DMS79 (cell line): ENCODE data around the gene CHP1.
"Not testable (repeated sequence)": the region's sequence is repeated elsewhere in the genome, so short reads cannot be mapped to it uniquely, and the experiment has no call there.

Experiments used
- DNase-seq: peaks from one replicate; lab custom pipeline; 2025; lab: John Stamatoyannopoulos, UW

Gene CHP1

DNA sequence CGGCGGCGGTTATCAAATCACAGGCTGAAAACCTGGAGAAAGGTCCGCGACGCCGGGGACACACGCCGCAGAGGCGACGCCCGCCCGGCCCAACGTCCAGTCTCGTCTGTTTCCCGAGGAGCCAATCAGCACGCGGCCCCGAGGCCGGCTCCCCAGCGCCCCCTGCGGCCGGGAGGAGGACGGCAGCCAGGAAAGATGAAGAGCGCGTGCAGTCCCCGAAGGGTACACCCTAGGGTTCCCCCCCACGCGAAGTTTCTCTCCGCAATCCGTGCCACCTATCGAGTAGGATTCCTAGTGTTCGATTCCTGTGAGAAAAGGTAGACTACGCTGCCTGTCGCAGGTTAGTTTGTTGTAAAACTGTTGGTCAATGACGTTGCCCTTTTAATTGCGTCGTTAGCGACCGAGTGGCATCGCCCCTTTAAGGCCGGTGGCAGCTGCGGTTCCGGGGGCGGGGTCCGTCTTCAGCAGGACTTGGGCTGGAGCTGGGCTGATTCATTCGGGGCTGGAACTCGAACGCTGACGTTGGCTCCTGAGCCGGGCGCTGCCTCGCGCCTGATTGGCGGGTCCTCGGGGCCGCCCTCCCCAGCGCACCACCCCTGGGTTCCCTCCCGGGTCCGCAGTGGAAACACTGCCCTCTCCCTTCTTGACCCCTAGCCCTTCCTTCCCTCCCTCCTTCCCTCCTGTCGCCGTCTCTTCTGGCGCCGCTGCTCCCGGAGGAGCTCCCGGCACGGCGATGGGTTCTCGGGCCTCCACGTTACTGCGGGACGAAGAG, at the start of gene CHP1, which contains the start of gene EXD1:
Gene CHP1, plus strand, starts transcription at position 619 of the 772 bp plus-strand sequence. Its CDS starts 115 bp downstream, at position 734.
Gene EXD1, minus strand, starts transcription at position 108 of the 772 bp plus-strand sequence. CDS start 4,182 bp downstream, outside the sequence.
- peak; percentile 75 for DNase-seq

DNA sequence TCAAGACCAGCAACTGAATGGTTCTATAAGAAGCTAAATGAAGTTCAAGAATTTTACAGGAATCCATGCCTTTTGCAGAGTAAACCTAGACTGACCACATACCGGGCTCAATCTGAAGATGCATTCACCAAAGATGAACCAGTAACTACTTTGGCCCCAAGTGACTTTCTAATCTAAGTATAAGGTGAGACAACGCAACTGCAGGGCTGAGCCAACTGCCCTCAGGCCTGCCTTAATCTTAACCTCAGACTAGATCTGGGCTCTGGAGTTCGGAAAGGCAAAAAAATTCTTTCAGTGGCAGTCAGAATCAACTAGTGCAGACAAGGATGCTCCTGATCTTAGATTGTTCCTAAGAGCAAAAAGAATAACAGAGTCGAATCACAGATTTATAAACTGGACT, 48.8 kb upstream of the CHP1 start:
- DNase-seq: no peak

DNA sequence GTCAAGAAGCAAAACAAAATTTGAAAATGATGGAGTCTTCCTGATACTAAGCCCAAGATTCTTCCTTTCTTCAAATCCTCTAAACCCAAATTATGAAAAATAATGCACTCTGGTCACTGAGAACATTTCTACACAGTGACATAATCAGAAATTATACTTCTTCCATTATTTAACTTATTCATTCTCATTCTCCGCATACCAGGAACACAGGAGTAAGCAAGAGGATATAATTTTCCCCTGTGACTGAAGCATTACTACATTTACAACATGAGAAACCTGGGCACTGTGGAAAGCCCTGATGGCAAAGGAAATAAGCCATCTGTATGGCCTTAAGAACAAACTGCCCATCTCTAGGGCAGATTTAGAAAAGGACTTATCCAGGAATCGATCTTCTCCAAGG, 47.5 kb upstream of the CHP1 start:
- DNase-seq: no peak

DNA sequence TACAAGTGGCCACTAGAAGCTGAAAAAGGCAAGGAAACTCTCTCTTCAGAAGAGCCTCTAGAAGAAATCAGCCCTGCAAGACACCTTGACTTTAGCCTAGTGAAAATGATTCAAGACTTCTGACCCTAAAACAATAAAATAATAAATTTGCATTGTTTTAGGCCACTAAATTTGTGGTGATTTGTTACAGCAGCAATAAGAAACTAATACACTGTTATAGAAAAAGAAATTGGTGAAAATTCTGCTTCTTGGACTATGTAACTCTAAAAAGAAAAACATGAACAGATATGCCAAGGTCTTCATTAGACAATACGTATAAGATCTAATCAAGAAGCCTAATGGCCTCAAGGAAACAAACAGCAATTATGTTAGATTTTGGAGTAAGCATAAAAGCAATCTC, 36.6 kb upstream of the CHP1 start:
- no peak for DNase-seq

DNA sequence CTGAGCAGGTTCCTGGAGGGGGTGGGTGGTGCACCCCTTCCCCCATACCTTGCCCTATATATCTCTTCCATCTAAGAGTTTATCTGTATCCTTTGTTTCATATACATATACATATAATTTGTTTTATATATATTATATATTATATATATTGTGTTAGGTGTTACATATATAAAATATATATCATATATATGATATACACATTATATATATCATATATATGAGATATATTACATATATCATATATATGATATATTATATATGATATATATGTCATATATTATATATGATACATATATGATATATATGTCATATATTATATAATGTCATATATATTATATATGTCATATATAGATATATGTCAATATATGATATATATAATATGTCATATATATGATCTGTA, 31.6 kb upstream of the CHP1 start:
- no peak for DNase-seq

DNA sequence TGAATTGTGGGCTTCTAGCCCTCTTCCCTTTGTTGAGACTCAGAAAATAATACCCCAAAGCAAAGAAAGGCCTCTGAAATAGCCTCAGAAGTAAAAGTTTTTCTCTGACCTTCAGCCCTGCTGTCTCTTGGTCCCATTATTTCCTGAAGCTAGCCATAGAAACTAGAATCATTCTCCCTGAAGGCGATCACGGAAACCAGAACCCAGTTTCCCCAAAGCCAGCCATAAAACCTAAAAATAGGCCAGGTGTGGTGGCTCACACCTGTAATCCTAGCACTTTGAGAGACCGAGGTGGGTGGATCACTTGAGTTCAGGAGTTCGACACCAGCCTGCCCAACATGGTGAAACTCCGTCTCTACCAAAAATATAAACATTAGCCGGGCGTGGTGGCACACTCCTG, 27.7 kb upstream of the CHP1 start:
- DNase-seq: no peak

DNA sequence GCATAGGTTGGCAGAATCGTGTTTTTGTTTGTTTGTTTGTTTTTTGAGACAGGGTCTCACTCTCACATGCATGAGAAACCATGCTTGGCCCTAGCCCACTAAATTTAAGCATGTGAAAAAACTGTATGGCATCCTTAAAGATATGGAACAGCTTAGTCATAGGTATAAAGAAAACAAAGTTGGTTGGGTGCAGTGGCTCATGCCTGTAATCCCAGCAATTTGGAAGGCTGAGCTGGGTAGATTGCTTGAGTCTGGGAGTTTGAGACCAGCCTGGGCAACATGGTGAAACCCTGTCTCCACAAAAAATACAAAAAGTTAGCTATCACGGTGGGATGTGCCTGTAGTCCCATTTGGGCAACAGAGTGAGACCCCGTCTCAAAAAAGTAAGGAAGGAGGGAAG, 25.8 kb upstream of the CHP1 start:
- DNase-seq: no peak

DNA sequence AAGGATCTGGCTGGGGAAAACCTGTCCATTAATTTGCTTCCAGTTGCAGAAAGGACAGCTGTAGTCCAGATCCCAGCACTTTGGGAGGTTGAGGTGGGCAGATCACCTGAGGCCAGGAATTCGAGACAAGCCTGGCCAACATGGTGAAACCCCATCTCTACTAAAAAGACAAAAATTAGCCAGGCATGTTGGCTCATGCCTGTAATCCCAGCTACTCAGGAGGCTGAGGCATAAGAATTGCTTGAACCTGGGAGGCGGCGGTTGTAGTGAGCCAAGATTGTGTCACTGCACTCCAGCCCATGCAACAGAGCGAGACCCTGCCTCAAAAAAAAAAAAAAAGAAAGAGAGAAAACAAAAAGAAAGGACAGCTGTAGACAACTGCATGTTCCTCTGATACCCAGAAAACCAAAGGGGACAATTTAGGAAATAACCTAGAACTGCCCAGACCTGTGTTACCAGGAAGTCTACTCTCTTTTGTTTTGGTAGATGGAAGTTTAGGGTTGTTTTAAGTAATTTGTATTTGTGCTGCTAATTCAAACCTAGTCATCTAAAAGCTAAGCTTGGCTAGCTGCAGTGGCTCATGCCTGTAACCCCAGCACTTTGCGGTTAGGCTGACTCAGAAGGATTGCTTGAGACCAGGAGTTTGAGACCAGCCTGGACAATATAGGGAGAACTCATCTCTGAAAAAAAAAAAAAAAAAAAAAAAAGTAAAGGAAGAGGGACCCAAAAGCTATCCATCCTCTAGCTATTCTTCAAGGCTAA, 23.2 kb upstream of the CHP1 start:
- DNase-seq: no peak

DNA sequence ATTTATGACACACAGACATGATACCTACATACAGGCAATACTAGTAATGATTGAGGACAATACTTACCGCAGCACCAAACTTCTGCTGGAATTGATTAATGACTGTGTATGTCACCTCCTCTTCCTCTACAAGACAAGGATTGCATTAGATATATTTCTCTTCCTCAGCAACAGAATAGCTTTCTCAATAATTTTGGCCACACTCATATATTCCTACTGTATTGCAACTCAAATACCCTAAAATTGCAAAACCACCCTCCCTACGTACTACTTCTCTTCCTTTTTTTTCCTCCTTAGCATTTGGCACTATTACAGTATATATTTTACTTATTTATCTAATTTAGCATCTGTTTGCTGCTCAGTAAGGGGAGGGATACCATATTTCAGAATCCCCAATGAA, 15.4 kb upstream of the CHP1 start:
- DNase-seq: no peak

DNA sequence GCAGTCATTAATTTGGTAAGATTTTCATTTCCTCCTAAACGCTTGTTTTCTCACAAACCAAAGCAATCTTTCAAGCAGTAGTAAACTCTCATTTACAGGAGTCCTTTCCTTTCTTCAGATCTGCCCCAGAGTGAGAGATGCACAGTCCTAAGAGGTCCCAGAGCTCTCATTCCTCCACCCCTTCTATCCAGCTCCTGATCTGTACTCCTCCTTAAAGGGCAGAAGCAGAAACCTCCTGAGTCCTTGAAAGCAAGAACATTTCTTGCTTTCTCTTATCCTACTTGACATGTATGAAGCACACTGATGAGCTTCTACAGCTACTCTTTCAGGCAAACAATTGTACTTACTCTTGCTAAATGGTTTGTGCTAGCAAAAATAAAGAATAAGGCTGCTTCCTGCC, 12.2 kb upstream of the CHP1 start:
- DNase-seq: no peak

DNA sequence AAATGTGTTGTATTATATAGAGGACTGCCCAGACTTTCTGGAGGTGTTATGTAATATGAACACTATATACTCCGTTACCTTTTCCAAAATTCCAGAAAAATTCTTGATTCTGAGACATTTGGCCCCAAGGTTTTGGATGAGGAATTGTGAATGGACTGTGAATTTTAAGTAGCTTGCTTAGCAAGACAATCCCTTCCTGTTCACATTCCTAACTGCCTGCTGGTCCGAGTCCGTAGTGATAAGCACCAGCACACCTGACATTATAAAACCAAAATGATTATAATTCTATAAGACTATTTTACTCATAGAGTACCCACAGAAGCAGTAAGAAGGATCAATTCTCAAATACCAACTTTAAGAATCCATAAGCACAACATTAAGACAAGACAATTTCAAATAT, 11.7 kb upstream of the CHP1 start:
- DNase-seq: no peak

DNA sequence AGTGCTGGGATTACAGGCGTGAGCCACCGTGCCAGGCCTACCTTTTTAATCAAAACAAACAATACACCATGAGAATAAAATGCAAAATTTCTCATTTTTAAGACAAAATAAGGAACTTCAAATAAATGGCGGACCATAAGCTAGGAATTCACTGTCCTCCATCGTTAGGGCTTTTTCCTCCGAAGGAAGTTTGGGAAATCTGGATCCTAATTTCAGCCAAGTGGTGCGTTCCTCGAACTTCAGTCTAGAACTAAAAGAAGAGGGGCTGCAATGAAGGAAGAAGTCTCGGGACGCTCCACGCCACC, 771 bp upstream of the CHP1 start:
- no peak for DNase-seq

DNA sequence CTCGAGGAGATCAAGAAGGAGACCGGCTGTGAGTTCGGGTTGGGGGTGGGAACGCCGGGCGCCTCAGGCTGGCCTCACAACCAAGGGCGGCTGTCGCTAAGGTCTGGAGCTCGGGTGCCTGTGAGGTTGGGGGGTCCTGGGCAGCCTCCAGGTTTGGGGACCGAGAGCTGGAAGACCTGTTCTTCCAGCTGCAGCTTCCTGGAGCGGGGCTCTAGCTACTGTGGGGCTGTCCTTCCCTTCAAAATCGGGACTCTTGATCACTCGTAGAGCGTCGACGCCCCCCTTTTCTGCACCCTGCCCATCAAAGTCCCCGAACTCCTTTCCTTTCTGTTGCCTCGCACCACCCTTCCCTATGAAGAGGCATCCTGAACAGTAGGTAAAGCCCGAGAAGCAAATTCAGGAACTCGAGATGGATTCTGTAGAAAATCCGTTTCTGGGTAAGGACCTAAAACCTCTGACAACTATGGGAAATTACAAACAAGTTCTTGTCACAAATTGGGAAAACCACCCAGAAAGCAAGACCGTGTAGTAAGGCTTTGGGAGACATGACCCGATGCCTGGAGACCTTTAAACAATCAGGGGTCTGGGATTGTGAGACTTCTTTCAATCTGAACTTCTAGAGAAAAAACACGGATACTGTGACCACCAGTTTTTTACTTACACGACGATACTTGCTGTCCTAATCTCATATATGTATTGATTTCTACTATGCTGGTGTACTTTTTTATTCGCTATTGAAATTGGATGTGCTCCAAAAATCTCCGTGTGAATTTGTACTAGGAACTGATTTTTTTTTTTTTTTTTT, 556 bp downstream of the CHP1 start:
- no peak for DNase-seq

DNA sequence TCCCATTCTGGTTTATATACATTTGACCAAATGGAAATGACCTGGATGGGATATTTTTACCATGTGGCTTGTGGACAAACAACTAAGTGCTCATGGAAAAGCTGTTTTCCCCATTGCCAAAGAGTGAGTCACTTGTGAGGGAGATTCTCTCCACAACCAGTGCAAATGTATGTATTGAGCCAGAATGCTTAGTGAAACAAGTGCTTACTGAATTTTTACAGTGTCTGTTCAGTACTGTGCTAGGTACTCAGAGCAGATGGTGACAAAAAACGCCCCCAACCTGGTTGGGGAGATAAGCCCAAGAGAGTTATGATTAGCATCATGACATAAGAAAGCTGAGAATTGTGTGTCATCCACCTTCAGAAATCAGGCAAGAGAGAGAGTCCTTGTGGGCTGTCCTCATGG, 2.3 kb downstream of the CHP1 start:
- DNase-seq: no peak

DNA sequence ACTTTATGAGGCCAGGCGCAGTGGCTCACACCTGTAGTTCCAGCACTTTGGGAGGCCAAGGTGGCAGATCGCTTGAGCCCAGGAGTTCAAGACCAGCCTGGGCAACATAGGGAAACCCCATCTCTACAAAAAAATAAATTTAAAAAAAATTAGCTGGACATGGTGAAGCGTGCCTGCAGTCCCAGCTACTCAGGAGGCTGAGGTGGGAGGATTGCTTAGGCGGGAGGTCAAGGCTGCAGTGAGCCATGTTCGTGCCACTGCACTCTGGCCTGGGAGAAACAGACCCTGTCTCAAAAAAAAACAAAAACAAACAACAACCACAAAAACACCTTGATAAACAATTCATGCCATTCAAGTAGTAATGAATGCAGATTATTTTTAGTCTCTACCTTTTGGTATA, 4.2 kb downstream of the CHP1 start:
- not testable (repeated sequence) for DNase-seq

DNA sequence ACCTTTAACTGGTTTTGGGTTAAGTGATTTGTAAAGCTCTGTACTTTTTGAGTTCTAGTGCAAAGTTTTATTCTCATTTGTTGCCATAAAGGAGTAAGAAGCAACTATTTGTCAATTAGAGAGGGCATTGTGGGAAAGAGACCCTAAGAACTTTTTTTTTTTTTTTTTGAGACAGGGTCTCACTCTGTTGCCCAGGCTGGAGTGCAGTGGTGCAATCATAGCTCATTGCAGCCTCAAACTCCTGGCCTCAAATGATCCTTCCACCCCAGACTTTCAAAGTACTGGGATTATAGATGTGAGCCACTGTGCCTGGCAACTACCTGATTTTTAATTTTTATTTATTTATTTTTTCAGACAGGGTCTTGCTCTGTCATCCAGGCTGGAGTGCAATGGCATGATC, 4.9 kb downstream of the CHP1 start:
- DNase-seq: no peak

DNA sequence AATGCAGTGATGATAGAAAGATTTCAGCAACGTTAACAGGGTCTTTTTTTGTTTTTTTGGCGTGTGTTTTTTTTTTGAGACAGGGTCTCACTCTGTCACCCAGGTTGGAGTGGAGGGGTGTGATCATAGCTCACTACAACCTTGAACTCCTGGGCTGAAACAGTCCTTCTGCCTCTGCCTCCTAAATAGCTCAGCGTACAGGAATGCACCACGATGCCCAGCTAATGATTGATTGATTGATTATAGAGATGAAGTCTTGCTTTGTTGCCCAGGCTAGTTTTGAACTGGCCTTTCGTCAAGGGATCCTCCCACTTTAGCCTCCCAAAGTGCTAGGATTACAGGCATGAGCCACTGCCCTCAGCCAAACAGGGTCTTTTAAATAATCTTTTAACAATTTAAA, 7.0 kb downstream of the CHP1 start:
- DNase-seq: no peak

DNA sequence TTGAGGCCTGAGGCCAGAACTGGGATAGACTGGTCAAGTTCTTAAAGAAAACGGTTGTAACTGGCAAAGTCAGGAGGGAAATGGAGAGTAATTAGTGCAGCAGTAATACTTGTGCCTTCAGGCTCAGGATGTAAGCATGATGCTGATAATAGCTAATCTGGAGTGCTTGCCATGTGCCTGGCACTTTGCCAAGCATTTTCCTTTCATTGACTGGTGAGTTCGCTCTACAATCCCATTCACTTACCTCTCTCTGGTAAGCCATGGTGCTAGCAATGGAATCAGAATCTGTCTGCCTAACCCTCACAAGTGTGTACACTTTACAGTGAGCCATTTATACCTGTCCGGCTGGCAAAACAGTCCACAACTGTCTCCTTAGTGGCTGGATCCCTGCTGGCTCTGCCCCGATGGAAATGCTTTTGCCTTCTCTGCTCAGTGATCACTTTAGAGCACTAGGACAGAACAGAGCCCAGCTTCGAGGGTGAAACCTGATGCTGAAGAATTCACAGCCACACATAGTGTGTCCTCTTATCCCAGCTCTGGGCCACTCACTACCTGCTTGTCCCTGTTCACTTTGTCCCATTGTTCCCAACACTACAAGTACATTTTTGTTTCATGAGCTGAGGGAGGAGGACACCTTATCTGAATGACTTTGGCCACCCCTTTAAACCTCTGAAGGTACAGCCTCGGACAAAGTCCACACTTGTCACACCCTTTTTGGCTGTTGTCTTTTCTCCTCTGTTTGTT, 10.3 kb downstream of the CHP1 start:
- peak; percentile 28 for DNase-seq

DNA sequence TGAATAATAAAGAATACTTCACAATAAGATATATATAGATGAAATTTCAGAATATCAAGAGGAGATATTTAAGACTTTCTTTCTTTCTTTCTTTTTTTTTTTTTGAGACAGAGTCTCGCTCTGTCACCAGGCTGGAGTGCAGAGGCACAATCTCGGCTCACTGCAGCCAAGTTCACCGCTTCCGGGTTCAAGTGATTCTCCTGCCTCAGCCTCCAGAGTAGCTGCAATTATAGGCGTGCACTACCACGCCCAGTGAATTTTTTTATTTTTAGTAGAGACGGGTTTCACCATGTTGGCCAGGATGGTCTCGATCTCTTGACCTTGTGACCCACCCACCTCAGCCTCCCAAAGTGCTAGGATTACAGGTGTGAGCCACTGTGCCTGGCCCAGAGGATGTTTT, 19.7 kb downstream of the CHP1 start:
- DNase-seq: not testable (repeated sequence)

DNA sequence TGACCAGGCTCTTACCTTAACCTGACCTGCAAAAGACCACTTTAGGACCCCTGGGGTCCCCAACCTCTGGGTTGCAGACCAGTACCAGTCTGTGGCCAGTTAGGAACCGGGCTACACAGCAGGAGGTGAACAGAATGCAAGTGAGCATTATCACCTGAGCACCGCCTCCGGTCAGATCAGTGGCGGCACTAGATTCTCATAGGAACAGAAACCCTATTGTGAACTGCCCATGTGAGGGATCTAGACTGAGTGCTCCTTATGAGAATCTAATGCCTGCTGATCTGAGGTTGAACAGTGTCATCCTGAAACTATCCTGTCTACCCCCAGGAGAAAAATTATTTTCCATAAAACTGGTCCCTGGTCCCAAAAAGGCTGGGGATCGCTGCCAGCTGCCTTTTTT, 20.3 kb downstream of the CHP1 start:
- DNase-seq: no peak

DNA sequence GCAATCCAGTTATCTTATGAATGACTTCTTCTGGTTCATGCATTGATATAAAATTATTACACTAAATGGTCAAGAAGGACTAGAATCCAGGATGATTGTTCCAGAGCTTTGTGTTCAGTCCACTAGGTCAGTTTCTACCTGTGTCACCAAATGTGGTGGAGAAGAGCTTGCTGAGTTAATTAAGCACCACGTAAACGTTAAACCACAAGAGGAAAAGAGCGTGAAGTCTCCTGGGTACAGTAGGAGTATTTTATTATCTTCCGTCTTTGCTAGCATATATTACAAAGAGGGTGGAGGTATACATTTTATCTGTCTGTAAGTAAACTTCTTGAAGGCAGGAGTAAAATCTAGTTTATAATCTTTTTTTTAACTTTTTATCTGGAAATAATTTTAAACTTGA, 23.5 kb downstream of the CHP1 start:
- no peak for DNase-seq

DNA sequence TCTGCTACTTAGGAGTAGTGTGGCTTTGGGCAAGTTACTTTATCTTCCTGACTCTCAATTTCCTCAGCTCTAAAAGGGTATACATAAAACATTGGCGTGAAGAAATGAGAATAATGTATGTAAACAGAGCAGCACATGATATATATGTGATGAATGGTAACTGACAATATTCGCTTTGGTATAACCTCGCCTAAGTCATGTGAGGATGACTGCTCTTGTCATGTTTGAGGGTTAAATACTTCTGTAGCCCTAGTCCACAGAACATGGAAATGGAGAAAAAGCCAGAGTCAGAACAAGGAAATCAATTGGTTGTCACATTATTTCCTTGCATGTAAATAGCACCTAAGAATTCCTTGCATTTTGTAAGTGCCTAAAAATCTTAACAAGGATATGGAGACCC, 25.0 kb downstream of the CHP1 start:
- no peak for DNase-seq
